ENCODE measurements around the gene HNRNPUL1. TPM values are rescaled to one million over a fixed set of nuclear protein-coding genes. Genes with fewer than 3 reads are reported as not detected.

HNRNPUL1 gene
- total RNA-seq: 126 and 129 TPM in 2 replicates

GRCh38 chr19:41263850-41264580 lies at the start of gene HNRNPUL1:
HNRNPUL1 (plus strand) TSS chr19:41264372; CDS start chr19:41264504, 132 bp downstream.

GRCh38 chr19:41218615-41219507 lies 45.3 kb upstream of the HNRNPUL1 start, which contains the start of gene AXL:
AXL (plus strand) TSS chr19:41219223; CDS start chr19:41219393, 170 bp downstream.

GRCh38 chr19:41310033-41310831 lies 46.1 kb downstream of the HNRNPUL1 start, which contains the start of gene CCDC97:
CCDC97 (plus strand) TSS chr19:41310172; CDS start chr19:41310311, 139 bp downstream.

DNA sequence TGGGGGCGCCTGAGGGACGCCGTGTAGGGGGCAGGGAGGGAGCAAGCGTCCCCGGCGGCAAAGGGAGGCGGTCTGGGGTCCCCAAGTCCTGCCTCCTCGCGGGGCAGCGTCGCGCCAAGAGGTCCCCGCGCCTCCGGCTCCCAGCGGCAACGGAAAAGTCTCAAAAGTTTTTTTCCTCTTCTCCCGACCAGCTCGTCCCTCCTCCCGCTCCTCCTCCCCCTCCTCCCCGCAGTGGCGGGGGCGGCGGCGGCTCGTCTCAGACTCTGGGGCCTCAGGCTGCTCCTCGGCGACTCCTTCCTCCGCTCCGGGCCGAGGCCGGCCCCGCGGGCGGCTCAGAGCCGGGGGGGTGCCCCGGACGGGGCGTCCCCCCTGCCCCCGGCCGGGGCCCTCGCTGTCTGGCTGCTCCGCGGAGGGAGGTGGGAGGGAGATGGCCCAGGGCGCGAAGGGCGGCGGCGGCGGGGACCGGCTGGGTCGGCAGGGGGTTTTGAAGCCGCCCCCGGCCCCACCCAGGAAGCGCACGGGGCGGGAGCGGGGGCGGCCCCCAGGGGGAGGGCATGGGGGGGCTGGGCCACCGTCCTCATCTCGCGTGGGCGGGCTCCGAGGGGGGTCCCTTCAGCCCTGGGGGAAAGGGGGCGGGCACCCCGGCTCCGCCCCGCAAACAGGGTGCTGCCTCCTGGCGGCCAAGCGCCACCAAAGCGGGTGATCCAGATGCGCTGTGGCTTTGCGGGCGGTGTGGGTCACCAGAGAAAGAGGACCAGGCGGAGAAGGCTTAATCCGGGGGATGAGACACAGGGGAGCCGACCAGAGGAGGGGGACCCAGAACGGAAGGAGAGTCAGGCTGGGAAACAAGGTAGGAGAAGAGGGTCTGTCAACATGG lies 89.5 kb downstream of the HNRNPUL1 start, which contains the start of gene TGFB1:
Gene TGFB1, minus strand, starts transcription at position 457 of the 877 bp plus-strand sequence. CDS start 878 bp downstream, outside the sequence.

Other genes starting within 250 kb of the HNRNPUL1 start
- gene CYP2A13, start 175.9 kb upstream of the HNRNPUL1 start, total RNA-seq: not detected in 2 replicates
- gene CYP2F1, start 149.9 kb upstream of the HNRNPUL1 start, total RNA-seq: not detected in 2 replicates
- under 0.01 and 1.2 TPM in 2 replicates for gene CYP2S1, start 71.2 kb upstream of the HNRNPUL1 start, total RNA-seq
- 142 and 144 TPM in 2 replicates for gene AXL, start 45.1 kb upstream of the HNRNPUL1 start, total RNA-seq
- 8.4 and 8.7 TPM in 2 replicates for gene CCDC97, start 45.8 kb downstream of the HNRNPUL1 start, total RNA-seq
- 14.4 and 19.6 TPM in 2 replicates for gene TGFB1, start 89.5 kb downstream of the HNRNPUL1 start, total RNA-seq
- gene B9D2, start 99.8 kb downstream of the HNRNPUL1 start, total RNA-seq: 8.9 and 13.1 TPM in 2 replicates
- gene TMEM91, start 112.2 kb downstream of the HNRNPUL1 start, total RNA-seq: 11.2 and 12.8 TPM in 2 replicates
- gene EXOSC5, start 133.0 kb downstream of the HNRNPUL1 start, total RNA-seq: 27.8 and 40.4 TPM in 2 replicates
- 40.6 and 41.6 TPM in 2 replicates for gene BCKDHA, start 133.4 kb downstream of the HNRNPUL1 start, total RNA-seq
- 2.5 and 5.5 TPM in 2 replicates for gene B3GNT8, start 163.0 kb downstream of the HNRNPUL1 start, total RNA-seq
- 51.6 and 56.0 TPM in 2 replicates for gene DMAC2, start 175.5 kb downstream of the HNRNPUL1 start, total RNA-seq
- gene ERICH4, start 178.8 kb downstream of the HNRNPUL1 start, total RNA-seq: not detected in 2 replicates